CD14-positive monocyte (primary cell): ENCODE results near the gene GPS2. TPM values are rescaled to one million over a fixed set of nuclear protein-coding genes. Genes with fewer than 3 reads are reported as not detected.

Experiments used
- DNase-seq, 3 donors: peaks; one replicate each; pipeline ENCODE4 v3.0.0-alpha.2; 2011 to 2022
- H2AFZ ChIP-seq: 2 replicates; pipeline ENCODE4 v1.6.0; 2012; ENCODE audit warnings: mild to moderate bottlenecking, low read depth, low read length, inconsistent platforms; ENCODE audit not compliant: insufficient read depth, poor library complexity, severe bottlenecking
- H3K27ac ChIP-seq, 2 donors: 1 replicate in 1 of 2; 2 replicates in 1 of 2; pipeline ENCODE4 v1.5.1; 2012 to 2013; ENCODE audit warnings: low read length in 2 of 2, control low read depth in 1 of 2, inconsistent platforms in 1 of 2, low read depth in 1 of 2, mild to moderate bottlenecking in 1 of 2
- H3K27me3 ChIP-seq, 2 donors: one replicate each; pipeline versions ENCODE4 v1.6.0 to v1.6.1; 2011 to 2013; ENCODE audit warnings: low read length in 2 of 2; ENCODE audit not compliant: control insufficient read depth in 2 of 2, insufficient read depth in 2 of 2
- H3K36me3 ChIP-seq, 2 donors: replicated peaks in 1 of 2; 1 replicate in 1 of 2; 2 replicates in 1 of 2; pipeline versions ENCODE4 v1.5.1 to v1.6.1; 2012 to 2013; ENCODE audit warnings: low read length in 2 of 2, control low read depth in 1 of 2, inconsistent platforms in 1 of 2, mild to moderate bottlenecking in 1 of 2; ENCODE audit not compliant: insufficient read depth in 2 of 2, control insufficient read depth in 1 of 2
- H3K4me1 ChIP-seq, 2 donors: 1 replicate in 1 of 2; 2 replicates in 1 of 2; pipeline versions ENCODE4 v1.5.1 to v1.6.1; 2012 to 2013; ENCODE audit warnings: low read length in 2 of 2, control low read depth in 1 of 2, inconsistent platforms in 1 of 2, mild to moderate bottlenecking in 1 of 2, moderate library complexity in 1 of 2; ENCODE audit not compliant: insufficient read depth in 2 of 2, control insufficient read depth in 1 of 2
- H3K4me2 ChIP-seq: replicated peaks from 2 replicates; pipeline ENCODE3; 2012; ENCODE audit warnings: low read length, moderate library complexity, mild to moderate bottlenecking; ENCODE audit not compliant: poor library complexity, severe bottlenecking; ENCODE audit errors: extremely low read depth
- H3K4me3 ChIP-seq, 3 experiments: fragments of 200-600 bp in 1 of 3; sonication (generic) in 1 of 3; replicated peaks in 1 of 3; 1 replicate in 2 of 3; 2 replicates in 1 of 3; pipeline ENCODE4 v1.5.1; 2011 to 2013; ENCODE audit warnings: low read length in 3 of 3, mild to moderate bottlenecking in 3 of 3, control low read depth in 2 of 3, low read depth in 2 of 3, inconsistent platforms in 1 of 3, moderate library complexity in 1 of 3
- H3K79me2 ChIP-seq: 2 replicates; pipeline ENCODE4 v1.6.0; 2012; ENCODE audit warnings: mild to moderate bottlenecking, control low read depth, inconsistent platforms, low read length, moderate library complexity; ENCODE audit not compliant: insufficient read depth
- H3K9ac ChIP-seq: 2 replicates; pipeline ENCODE4 v1.6.0; 2017; ENCODE audit warnings: low read length, mild to moderate bottlenecking; ENCODE audit not compliant: insufficient read depth, poor library complexity, severe bottlenecking
- H3K9me3 ChIP-seq, 2 donors: replicated peaks in 1 of 2; 1 replicate in 1 of 2; 2 replicates in 1 of 2; pipeline versions ENCODE4 v1.5.1 to v1.6.1; 2012 to 2013; ENCODE audit warnings: low read length in 2 of 2, control low read depth in 1 of 2; ENCODE audit not compliant: control insufficient read depth in 1 of 2, insufficient read depth in 1 of 2
- H4K20me1 ChIP-seq: 2 replicates; pipeline ENCODE4 v1.6.0; 2012; ENCODE audit warnings: mild to moderate bottlenecking, low read length, control low read depth, moderate library complexity; ENCODE audit not compliant: insufficient read depth
- H3K27ac Mint-ChIP-seq, 7 donors: one replicate each; pipeline ENCODE4 v1.8.0; 2020; ENCODE audit warnings: mild to moderate bottlenecking in 7 of 7, mixed read lengths in 7 of 7, moderate library complexity in 6 of 7, inconsistent platforms in 2 of 7
- H3K27me3 Mint-ChIP-seq, 3 donors: one replicate each; pipeline ENCODE4 v1.8.0; 2021 to 2022; ENCODE audit warnings: low read depth in 3 of 3, mild to moderate bottlenecking in 3 of 3, mixed read lengths in 3 of 3, moderate library complexity in 3 of 3, inconsistent platforms in 1 of 3
- H3K36me3 Mint-ChIP-seq, 2 donors: one replicate each; pipeline ENCODE4 v1.8.0; 2020; ENCODE audit warnings: mixed read lengths in 2 of 2, inconsistent platforms in 1 of 2, mild to moderate bottlenecking in 1 of 2
- H3K4me1 Mint-ChIP-seq: one replicate; pipeline ENCODE4 v1.8.0; 2020; ENCODE audit warnings: mild to moderate bottlenecking, mixed read lengths
- H3K4me3 Mint-ChIP-seq, 2 donors: one replicate each; pipeline ENCODE4 v1.8.0; 2020; ENCODE audit warnings: mild to moderate bottlenecking in 2 of 2, mixed read lengths in 2 of 2, moderate library complexity in 1 of 2
- H3K9me3 Mint-ChIP-seq, 7 donors: one replicate each; pipeline ENCODE4 v1.8.0; 2020 to 2022; ENCODE audit warnings: mixed read lengths in 7 of 7, mild to moderate bottlenecking in 6 of 7, moderate library complexity in 6 of 7, inconsistent platforms in 2 of 7
- WGBS: methylation state at CpG from one replicate; pipeline ENCODE4 v1.1.5; 2013; ENCODE audit warnings: missing lambda C conversion rate; ENCODE audit not compliant: insufficient coverage; 5-methylcytosine and 5-hydroxymethylcytosine counted together
- intact Hi-C, 2 donors: fragments of 100-400 bp; cut with micrococcal nuclease; formaldehyde crosslinking; loops; one replicate each; pipeline versions ENCODE4 v1.15.0 to v1.15.1; 2023
- polyA plus RNA-seq, 3 donors: library from polyadenylated mRNA; depleted of rRNA in 1 of 3; unstranded in 2 of 3; stranded (reverse) in 1 of 3; fragments of 300-500 nt in 2 of 3; fragments of >200 nt in 1 of 3; fragmentation: Illumina TruSeq in 2 of 3; gene quantifications; 1 replicate in 2 of 3; 2 replicates in 1 of 3; pipeline ENCODE4 v1.2.3, GENCODE V29; 2012 to 2021
- TF ChIP-seq, protein P1 (sequence below): fragments of 200-600 bp; IDR thresholded peaks from one replicate; pipeline ENCODE4 v1.8.0; 2022; ENCODE audit warnings: antibody characterized with exemption, mild to moderate bottlenecking

GPS2 gene
- polyA plus RNA-seq, 3 donors = 53.5 to 162 (median 59.6) TPM

DNA sequence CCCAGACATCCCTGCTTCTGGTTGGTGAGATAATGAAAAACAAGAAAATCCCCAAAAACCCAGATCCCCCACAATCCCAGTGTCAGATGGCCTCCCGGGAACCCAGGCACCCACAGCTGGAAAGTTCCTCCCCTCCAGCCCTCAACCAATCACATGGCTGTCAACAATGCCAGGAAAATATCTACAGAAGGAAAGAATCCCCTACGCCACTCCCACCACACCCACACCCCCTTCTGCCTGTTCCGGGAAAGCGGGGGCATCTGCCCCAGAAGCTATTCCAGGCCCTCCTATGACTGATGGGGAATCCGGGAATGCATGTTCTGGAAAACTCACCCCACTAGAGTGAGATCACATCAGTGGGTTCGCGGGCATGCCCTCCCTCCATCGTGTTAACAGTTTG lies 41.6 kb upstream of the GPS2 start:
- intact Hi-C loops = loop anchor here in 1 of 2 donors (1.0 to 10.0 kb wide), 3 partner anchors 10 to 208 kb away; partner anchors contain the start of genes POLR2A, SENP3 and SLC35G6
- H3K9me3 ChIP-seq = no peaks in the 10 kb centered on the region
- no peak overlapping the region for H3K4me3 ChIP-seq
- peaks cover 23% of the 10 kb centered on the region for H3K4me1 Mint-ChIP-seq
- no peak for DNase-seq
- peaks cover 14 to 31% of the 10 kb centered on the region in 2 donors for H3K4me1 ChIP-seq
- no peak overlapping the region for H3K27ac Mint-ChIP-seq
- 83% methylated on average over 6 of the region's 8 CpGs for WGBS
- H3K36me3 ChIP-seq = no peaks in the 10 kb centered on the region
- peaks cover 0 to 2% (median 0%) of the 10 kb centered on the region in 7 donors for H3K9me3 Mint-ChIP-seq
- H3K27ac ChIP-seq = no peak overlapping the region
- H4K20me1 ChIP-seq = peaks cover 6% of the 10 kb centered on the region
- peaks cover 3 to 12% (median 4%) of the 10 kb centered on the region in 3 donors for H3K27me3 Mint-ChIP-seq
- H3K9ac ChIP-seq = no peak overlapping the region
- no peak overlapping the region for H2AFZ ChIP-seq
- no peaks in the 10 kb centered on the region for H3K36me3 Mint-ChIP-seq
- no peaks in the 10 kb centered on the region for H3K27me3 ChIP-seq
- TF ChIP-seq, protein P1, sequence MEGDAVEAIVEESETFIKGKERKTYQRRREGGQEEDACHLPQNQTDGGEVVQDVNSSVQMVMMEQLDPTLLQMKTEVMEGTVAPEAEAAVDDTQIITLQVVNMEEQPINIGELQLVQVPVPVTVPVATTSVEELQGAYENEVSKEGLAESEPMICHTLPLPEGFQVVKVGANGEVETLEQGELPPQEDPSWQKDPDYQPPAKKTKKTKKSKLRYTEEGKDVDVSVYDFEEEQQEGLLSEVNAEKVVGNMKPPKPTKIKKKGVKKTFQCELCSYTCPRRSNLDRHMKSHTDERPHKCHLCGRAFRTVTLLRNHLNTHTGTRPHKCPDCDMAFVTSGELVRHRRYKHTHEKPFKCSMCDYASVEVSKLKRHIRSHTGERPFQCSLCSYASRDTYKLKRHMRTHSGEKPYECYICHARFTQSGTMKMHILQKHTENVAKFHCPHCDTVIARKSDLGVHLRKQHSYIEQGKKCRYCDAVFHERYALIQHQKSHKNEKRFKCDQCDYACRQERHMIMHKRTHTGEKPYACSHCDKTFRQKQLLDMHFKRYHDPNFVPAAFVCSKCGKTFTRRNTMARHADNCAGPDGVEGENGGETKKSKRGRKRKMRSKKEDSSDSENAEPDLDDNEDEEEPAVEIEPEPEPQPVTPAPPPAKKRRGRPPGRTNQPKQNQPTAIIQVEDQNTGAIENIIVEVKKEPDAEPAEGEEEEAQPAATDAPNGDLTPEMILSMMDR = no peak
- no peak overlapping the region for H3K4me2 ChIP-seq
- peak overlapping the region in 1 of 2 donors; percentile 2 for H3K4me3 Mint-ChIP-seq
- no peaks in the 10 kb centered on the region for H3K79me2 ChIP-seq

DNA sequence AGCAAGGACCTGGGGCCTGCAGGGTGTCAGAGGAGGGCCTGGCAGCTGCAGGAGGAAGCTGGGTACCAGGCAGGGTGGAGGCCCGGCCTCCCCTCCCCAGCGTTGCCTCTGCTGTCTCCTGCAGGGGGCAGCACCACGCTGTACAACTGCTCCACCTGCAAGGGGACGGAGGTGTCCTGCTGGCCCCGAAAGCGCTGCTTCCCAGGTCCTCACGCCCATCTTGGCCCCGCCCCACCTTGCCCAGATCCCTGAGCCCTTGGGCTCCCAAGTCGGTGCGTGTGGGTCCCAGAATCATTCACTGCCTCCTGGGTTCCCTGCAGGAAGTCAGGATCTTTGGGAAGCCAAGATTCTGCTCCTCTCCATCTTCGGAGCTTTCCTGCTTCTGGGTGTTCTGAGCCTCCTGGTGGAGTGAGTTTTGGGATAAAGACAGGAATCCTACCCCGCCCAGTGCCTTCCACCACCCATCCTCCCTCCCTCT lies 41.0 kb upstream of the GPS2 start:
- H3K79me2 ChIP-seq = no peaks in the 10 kb centered on the region
- Mint-ChIP-seq H3K4me1 (peaks cover 26% of the 10 kb centered on the region), H3K4me3 (no peak overlapping the region), H3K36me3 (no peaks in the 10 kb centered on the region), H3K9me3 (peaks cover 0 to 2% (median 0%) of the 10 kb centered on the region in 7 donors), H3K27ac (no peak overlapping the region), H3K27me3 (peaks cover 3 to 10% (median 4%) of the 10 kb centered on the region in 3 donors)
- no peak overlapping the region for H3K4me3 ChIP-seq
- H3K9me3 ChIP-seq = no peaks in the 10 kb centered on the region
- no peaks in the 10 kb centered on the region for H3K36me3 ChIP-seq
- H3K4me1 ChIP-seq = peaks cover 17 to 36% of the 10 kb centered on the region in 2 donors
- no peak overlapping the region for H3K4me2 ChIP-seq
- intact Hi-C loops = loop anchor here in 1 of 2 donors (1.0 to 10.0 kb wide), 3 partner anchors 10 to 209 kb away; partner anchors contain the start of genes POLR2A, SENP3 and SLC35G6
- H3K27ac ChIP-seq = no peak overlapping the region
- H3K9ac ChIP-seq = no peak overlapping the region
- peak; percentile 79 to 80 (median 80) for DNase-seq
- no peak overlapping the region for H2AFZ ChIP-seq
- TF ChIP-seq, protein P1 = peak; percentile 96
- no peaks in the 10 kb centered on the region for H3K27me3 ChIP-seq
- H4K20me1 ChIP-seq = peaks cover 8% of the 10 kb centered on the region
- under 1% methylated on average over 10 of the region's 12 CpGs for WGBS
